SHP77 (cell line): ENCODE measurements around the gene LAMTOR2.
A peak's percentile ranks its signal among the peaks of the same experiment; 100 is the strongest.

Experiments
- DNase-seq, 2 experiments: peaks; one replicate each; lab custom pipeline; 2025; lab: John Stamatoyannopoulos, UW

The LAMTOR2 gene

DNA sequence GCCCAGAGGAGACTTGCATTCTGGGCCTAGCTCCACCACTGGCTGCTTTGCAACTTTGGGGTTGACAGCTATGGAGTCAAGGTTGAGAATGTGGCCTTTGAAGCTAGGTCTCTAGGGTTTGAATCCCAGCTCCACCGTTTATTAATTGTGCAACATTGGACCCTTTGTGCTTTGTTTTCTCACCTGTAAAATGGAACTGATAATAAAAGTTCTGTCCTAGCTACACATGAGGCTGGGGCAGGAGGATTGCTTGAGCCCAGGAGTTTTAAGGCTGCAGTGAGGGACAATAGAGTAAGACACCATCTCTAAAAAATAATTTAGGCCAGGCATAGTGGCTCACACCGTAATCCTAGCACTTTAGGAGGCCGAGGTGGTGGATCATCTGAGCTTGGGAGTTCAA, 44.7 kb downstream of the LAMTOR2 start:
- no peak for DNase-seq

DNA sequence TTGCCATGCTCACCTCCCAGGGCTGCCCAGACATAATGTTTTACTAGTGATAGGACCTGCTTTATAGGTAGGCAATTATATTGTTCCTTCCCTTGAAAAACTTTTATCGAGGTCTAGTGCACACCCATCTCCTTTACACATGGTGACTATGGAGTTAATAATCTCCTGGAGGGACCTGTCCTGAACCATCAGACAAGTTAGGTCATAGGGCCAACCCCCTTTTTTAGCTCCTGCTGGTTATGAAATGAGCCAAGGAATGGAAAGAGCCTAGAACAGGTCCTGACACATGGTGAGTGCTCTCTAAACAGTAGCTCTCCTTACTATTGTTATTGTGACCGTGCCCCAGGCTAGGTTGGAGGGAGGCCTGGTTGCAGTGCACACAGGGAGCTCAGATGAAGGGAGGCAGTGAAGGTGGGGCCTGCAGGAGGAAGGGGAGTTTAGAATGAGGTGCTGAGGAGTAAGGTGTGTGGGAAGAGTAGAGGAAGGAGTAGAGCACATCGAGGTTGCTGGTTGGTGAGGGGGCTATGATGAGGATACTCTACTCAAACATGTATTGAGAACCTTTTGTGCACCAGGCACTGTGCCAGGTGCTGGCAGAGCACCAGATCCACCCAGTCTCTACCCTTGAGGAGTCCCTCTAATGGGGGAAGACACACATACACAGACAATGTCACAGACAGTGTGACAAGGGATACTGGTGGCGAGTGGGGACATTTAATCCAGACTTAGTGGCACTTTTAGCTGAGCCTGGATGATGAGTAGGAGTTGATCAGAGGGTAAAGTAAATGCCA, 45.8 kb downstream of the LAMTOR2 start:
- peak in 1 of 2 experiments; percentile 45 for DNase-seq

DNA sequence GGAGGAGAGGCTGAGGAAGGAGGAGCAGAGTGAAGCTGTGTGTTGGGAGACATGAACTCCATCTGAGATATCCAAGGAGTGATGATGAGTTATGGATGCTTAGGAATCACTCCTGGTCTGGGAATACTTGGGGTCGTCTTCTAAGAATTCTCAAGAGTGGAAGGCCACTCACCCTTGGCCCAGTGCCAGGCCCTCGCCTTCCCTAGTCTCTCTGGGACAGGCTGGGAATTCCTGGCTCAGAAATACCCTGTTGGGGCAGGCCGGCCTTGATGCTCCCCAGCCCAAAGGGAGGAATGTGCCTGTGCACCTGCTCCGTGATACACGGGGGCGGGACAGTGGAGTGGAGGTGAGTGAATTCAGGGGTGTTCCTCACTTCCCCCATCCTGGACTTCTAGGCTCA, 47.3 kb downstream of the LAMTOR2 start:
- DNase-seq, result no peak

DNA sequence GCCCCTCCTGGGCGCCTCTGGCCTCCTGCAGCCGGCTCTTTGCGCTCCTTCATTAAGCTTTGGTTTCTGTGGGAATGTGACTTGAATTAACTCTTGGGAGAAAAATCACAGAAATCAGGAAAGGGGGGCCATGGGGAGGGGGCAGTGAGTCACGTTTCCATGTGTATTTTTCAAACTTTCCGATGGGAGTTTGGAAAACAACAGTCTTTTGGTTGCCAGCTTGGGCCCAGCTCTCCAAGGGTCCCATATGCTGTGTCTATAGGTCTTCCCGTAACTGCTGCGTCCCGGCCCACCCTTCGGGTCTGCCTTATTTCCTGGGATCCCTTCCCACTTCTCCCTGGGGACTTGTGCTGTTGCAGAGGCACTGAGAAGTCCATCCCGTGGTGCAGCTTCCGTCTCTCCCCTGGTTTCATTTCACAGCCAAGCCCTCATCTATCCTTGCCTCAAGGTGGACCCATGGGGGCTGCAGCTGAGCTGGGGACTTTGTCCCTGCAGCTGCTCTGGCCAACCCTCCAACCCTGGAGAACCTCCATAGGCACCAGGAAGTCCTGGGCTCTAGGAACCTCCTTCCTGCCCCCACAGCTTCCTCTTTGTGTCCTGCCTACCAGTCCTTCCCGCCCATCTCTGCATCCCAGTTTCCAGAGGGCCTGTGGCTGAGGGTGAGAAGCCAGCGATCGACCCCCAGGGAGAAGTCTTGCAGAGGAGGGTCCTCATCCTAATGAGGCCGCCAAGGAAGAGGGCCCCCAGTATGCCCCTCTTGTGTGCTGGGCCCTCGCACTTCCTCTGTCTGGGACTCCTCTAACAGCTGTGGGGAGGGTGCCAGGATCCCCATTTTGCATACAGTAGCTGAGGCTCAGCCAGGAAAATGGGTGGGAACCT, 48.3 kb downstream of the LAMTOR2 start:
- no peak for DNase-seq

DNA sequence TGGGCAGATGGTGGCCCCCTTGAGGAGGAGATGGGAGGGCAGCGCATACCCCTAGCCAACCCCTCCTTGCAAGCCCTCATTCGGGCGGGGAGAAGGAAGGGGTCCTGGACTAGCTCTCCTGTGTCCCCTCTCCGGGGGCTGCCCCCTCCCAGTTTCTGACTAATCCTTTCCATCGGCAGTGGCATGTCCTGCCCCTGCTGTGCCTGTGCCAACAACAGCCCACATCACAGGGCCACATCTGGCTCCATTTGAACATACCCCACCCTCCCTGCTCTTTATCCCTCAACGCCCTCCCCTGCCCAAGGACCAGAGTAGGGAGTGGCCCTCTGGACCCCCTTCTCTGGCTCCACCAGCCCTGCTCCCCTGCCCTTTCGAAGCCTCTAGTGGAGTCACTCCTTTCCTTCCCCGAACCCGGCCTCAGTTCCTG, 49.0 kb downstream of the LAMTOR2 start:
- DNase-seq, result no peak

DNA sequence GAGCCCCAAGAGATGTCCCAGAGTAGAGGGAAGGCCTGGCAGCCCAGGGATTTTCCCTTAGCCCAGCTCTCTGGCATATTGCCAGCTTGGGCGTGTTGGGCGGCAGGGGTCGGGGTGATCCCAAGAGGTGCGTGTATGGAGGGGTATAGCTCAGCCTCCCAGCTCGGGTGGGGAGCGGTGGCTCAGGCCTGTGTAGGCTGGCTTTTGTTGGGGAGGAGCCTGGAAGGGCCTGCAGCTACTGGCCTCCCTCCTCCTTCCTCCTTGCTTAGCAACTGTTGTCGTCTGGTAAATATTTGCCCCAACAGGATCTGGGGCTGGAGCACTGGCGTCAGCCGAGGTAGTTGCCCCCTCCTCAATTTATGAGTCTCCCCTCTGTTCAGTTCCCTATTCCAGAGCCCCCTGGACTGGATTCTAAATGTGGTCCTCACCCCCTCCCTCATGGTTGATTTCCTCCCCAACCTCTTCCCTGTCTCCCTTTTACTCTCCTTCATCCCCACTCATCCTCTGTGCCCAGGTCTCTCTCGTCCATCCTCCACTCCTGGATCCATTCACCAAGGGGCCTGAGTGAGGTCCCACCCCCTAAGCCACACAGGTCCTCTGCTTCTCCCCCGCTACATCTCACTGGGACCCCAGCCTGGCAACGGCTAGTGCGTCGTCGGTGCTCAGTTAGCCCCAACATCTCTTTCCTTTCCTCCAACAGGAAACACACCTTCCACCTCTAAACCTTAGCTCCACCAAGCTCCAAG, 49.7 kb downstream of the LAMTOR2 start:
- DNase-seq, result peak; percentile 47 to 61

DNA sequence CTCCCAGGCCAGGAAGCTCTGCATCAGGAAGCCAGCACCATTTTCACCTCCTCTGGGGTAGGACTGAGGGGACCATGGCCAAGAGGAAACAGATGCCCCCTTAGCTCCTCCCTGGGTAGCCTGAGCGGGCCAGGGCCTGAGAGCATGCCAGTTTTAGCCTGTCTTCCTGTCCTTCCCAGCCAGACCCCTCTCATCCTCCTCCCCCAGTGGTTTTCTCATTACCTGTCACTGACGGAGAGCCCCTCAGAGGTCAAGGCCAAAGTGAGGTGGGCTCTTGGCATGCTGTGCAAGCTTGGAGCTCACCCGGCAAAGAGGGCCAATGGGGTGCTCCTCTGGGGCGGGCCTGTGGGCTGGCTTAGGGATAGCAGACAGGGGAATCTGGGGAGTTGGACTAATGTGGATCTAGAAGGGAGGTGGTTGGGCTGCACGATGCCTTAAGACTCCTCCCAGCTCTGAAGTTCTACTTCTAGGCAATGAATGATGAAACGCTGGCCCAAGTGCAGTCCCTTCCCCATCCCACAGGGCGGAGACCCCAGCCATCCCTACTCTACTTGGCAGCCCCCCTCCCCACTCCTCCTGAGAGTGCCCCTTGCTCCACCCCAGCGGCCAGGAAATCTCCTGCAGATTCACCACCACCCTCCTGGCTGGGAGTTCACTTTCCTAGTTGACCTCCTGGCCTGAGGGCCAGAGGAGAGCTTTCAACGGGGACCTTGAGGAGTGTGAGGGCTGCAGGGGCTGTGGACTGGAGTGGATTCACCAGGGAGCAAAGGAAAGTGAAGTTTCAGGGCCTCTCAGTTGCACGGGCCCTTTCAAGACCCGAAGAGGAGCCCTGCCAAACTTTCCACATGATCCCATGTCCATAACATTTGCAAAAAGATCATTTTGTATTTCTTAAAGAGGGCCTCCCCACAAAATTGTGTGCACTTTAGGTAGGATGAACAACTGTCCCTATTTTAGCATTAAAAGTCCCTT, 50.6 kb downstream of the LAMTOR2 start:
- DNase-seq, result no peak

DNA sequence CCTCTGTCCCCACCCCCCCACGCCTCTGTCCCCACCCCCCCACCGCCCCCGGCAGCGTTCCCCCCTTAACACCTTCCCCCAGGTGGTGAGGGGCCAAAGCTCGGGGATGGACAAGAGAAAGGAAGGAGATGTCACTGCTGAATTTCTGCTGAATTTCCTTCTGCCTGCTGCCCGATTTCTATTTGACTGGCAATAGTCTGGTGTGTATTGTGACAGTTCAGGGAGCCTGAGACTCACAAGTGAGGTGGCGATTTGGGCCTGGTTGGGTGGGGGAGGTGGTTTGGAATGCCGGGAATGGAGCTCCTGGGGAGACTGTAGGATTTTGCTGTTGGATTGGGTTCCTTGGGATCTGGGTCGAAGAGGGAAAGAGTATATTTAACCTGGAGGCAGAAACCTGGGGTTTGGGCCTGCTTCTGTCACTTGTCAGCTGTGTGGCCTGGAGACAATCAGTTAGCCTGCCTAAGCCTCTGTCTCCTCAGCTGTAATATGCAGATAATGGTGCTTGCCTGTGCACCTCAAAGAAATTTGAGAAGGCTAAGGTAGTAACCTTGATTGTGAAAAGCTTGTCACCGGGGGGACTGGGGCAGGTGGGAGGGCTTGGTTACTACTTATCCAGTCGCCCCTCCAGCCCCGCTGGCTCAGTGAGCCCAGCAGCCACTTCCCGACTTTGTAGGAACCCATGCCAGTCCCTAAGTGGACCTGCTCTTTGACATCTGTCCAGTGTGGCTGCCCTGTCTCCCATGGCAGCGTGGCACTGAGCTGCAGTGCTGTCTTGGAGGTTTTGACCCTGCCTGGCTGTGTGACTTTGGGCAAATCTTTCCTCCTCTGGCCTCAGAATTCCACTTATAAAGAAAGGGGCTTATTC, 52.3 kb downstream of the LAMTOR2 start:
- peak in 1 of 2 experiments; percentile 58 for DNase-seq

DNA sequence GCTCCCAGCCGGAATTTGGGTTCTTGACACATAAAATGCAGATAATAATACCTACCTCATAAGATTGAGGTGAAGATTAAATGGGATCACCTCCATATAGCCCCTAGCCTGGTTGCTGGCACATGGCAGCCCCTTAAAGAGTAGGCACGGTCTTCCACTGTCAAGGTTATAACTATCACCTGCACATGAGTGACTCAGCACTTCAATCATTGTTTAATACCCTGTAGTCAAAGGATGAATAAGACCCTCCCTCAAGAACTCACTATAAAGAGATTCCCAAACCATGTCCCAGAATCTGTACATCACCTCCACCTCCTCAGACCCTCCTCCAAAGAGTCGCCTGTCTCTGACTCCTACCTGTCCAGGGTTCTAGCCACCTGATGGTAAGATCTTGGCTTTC, 53.5 kb downstream of the LAMTOR2 start:
- DNase-seq, result no peak
